ENCODE results near the gene IER5L. TPM values are rescaled to one million over a fixed set of nuclear protein-coding genes. Genes with fewer than 3 reads are reported as not detected.

The IER5L gene
- total and polyA plus RNA-seq, 9 of the 15 experiments (the other 6 are each of a cell fraction or from before 2014, with no cell fraction given) = 0.14 to 11.9 (median 0.52) TPM

GRCh38 chr9:129175825-129176633 lies 2.0 kb downstream of the IER5L start (continued):
- TF ChIP-seq ZNF407 (IDR thresholded peaks at IDR 0.05; ENCODE audit: low read depth) (no peak), UBTF (IDR thresholded peaks at IDR 0.05; ENCODE audit: borderline replicate concordance in 1 of 2, low read depth in 2 of 2, low read length in 2 of 2) (peak; percentile 72 to 85; a peak in 3 of 4 replicates), HDAC3 (IDR thresholded peaks at IDR 0.05; ENCODE audit: borderline replicate concordance, partially characterized antibody) (no peak), PTTG1 (tag; IDR thresholded peaks at IDR 0.05; ENCODE audit: low read depth) (no peak), ELK1 (CRISPR knock-in tag; IDR thresholded peaks at IDR 0.05) (no peak), ZNF23 (CRISPR knock-in tag; IDR thresholded peaks at IDR 0.05) (no peak), PHB2 (IDR thresholded peaks at IDR 0.05; ENCODE audit: low read depth) (no peak), BACH1 (tag; IDR thresholded peaks at IDR 0.05) (no peak), ID3 (CRISPR knock-in tag; IDR thresholded peaks at IDR 0.05) (no peak), ID3 (tag; IDR thresholded peaks at IDR 0.05) (no peak), POLR2H (tag; IDR thresholded peaks at IDR 0.05; ENCODE audit: low read depth) (no peak), SRSF1 (IDR thresholded peaks at IDR 0.05; ENCODE audit: low read depth, low read length) (no peak), ZNF511 (CRISPR knock-in tag; IDR thresholded peaks at IDR 0.05) (no peak), MEF2A (IDR thresholded peaks at IDR 0.05; ENCODE audit: control insufficient read depth, low read depth, low read length) (no peak)

Measured in K562 (cell line).